BE2C (cell line): Measurements from ENCODE around the gene SYCP1.
"Not testable (repeated sequence)": the region's sequence is repeated elsewhere in the genome, so short reads cannot be mapped to it uniquely, and the experiment has no call there.

Experiments used
- DNase-seq: peaks from one replicate; pipeline ENCODE4 v3.0.0-alpha.2; 2020
- H3K27me3 ChIP-seq: fragments of 250-450 bp; sonication (Bioruptor Pico); 2 replicates; pipeline ENCODE4 v1.5.1; 2020; ENCODE audit warnings: mild to moderate bottlenecking
- H3K36me3 ChIP-seq: fragments of 250-450 bp; sonication (Bioruptor Pico); 2 replicates; pipeline ENCODE4 v1.5.1; 2020; ENCODE audit warnings: mild to moderate bottlenecking
- H3K4me1 ChIP-seq: fragments of 250-450 bp; sonication (Bioruptor Pico); 2 replicates; pipeline ENCODE4 v1.5.1; 2020
- H3K4me3 ChIP-seq: 2 replicates; pipeline ENCODE4 v1.5.1; 2011; ENCODE audit warnings: low read depth, low read length
- H3K9me3 ChIP-seq: fragments of 250-450 bp; sonication (Bioruptor Pico); 2 replicates; pipeline ENCODE4 v1.5.1; 2020
- TF ChIP-seq, protein P1 (sequence below): IDR thresholded peaks from 2 replicates; pipeline ENCODE4 v1.5.1; 2012; ENCODE audit warnings: mild to moderate bottlenecking, low read depth, low read length

Gene SYCP1

DNA sequence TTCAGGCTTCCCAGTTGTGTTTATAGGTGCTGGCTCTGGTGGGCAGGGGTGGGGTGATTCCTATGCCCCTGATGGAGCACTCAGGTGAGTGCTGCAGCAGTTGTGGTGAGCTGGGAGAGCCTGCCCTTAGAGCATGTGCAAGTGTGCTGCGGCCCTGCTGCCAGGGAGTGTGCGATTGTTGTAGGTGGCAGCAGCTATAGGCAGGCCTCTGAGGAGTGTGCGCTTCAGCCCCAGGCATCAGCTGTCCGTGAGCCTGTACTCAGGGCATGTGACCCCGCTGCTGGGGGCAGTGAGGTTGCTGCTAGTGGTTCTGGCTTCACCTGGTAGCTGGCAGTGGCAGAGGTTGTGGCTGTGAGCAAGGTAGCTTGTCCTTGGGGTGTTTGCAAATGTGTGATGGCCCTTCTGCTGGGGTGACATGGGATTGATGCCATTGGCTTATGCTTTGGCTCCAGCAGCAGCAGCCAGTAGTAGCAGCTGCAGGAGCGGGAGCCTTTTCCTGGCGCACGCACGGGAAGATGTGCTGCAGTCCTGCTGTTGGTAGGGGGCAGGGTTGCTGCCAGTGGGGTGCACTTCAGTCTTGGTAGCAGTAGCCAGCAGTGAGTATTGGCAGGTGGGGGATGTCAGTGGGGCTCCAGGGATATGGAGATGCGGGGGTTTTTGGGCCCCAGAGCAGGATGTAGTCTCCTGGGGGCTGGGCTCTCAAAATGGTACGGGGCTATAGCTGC is 37.7 kb downstream of the SYCP1 start:
- no peaks in the 10 kb centered on the region for H3K36me3 ChIP-seq
- H3K27me3 ChIP-seq = no peaks in the 10 kb centered on the region; the same call in 1 of the 2 replicates
- no peak overlapping the region for H3K4me3 ChIP-seq
- no peaks in the 10 kb centered on the region for H3K4me1 ChIP-seq
- no peaks in the 10 kb centered on the region for H3K9me3 ChIP-seq
- DNase-seq = no peak
- TF ChIP-seq, protein P1, sequence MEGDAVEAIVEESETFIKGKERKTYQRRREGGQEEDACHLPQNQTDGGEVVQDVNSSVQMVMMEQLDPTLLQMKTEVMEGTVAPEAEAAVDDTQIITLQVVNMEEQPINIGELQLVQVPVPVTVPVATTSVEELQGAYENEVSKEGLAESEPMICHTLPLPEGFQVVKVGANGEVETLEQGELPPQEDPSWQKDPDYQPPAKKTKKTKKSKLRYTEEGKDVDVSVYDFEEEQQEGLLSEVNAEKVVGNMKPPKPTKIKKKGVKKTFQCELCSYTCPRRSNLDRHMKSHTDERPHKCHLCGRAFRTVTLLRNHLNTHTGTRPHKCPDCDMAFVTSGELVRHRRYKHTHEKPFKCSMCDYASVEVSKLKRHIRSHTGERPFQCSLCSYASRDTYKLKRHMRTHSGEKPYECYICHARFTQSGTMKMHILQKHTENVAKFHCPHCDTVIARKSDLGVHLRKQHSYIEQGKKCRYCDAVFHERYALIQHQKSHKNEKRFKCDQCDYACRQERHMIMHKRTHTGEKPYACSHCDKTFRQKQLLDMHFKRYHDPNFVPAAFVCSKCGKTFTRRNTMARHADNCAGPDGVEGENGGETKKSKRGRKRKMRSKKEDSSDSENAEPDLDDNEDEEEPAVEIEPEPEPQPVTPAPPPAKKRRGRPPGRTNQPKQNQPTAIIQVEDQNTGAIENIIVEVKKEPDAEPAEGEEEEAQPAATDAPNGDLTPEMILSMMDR = no peak

DNA sequence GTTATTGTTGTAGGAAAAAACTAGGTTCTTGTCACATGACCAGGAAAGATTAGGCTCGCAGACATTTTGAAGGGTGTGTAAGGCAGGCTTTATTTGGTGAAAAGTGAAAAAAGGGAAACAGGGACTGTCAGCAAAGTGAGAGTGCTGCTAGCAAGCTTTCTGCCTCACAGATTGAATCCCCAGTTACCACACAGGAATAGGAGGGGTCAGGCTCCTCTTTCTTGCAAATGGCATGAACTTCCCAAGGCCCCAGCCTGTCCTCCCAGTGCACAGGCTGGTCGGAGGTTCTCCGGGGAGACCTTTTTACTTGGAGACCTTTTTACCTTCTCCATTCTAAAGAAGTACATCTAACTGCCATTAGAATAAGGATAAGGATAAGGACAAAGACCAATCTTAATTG is 42.1 kb downstream of the SYCP1 start:
- no peaks in the 10 kb centered on the region for H3K36me3 ChIP-seq
- TF ChIP-seq, protein P1 = no peak

DNA sequence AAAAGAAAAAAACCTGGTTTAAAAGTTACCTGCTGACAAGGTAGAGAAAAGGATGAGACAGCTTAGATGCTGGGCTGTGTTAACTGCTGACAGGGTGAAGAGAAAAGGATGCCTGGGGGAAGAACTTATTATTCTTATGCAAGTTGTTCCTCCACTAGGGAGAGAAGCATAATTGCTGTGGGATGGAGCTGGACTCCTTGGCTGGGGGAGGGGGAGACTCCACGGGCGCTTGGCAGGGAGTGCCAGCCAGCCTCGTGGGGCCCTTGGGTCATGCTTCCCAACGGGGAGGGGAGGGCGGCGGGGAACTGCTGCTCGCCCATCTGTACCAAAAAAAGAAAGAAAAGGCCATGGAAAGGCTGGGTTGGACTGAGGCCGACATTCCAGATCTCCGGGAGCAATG is 47.2 kb downstream of the SYCP1 start:
- H3K4me1 ChIP-seq = no peaks in the 10 kb centered on the region
- peaks cover 3% of the 10 kb centered on the region; the same call in 1 of the 2 replicates for H3K27me3 ChIP-seq
- H3K36me3 ChIP-seq = no peaks in the 10 kb centered on the region
- H3K9me3 ChIP-seq = no peaks in the 10 kb centered on the region
- TF ChIP-seq, protein P1 = no peak
- DNase-seq = no peak
- no peak overlapping the region for H3K4me3 ChIP-seq

More for the DNA sequence above, 42.1 kb downstream of the SYCP1 start:
- peaks cover 3% of the 10 kb centered on the region; the same call in 1 of the 2 replicates for H3K27me3 ChIP-seq
- H3K9me3 ChIP-seq = no peaks in the 10 kb centered on the region
- no peaks in the 10 kb centered on the region for H3K4me1 ChIP-seq
- DNase-seq = no peak
- no peak overlapping the region for H3K4me3 ChIP-seq

DNA sequence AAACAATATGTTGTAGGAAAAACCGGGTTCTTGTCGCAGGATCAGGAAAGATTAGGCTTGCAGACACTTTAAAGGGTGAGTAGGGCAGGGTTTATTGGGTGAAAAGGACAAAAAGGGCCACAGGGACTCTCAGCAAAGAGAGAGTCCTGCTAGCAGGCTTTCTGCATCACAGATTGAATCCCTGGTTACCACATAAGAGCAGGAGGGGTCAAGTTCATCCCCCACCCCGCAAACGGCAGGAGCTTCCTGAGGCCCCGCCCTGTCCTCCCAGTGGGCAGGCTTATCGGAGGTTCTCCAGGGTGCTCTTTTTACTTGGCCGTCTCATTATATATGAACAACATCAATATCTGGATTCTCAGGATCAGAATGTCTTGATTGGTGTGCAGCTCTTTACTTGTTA is 47.7 kb downstream of the SYCP1 start:
- Histone ChIP-seq H3K4me3 (no peak overlapping the region), H3K27me3 (peaks cover 3% of the 10 kb centered on the region; the same call in 1 of the 2 replicates), H3K9me3 (no peaks in the 10 kb centered on the region), H3K36me3 (no peaks in the 10 kb centered on the region), H3K4me1 (no peaks in the 10 kb centered on the region)
- TF ChIP-seq, protein P1 = no peak
- DNase-seq = no peak

DNA sequence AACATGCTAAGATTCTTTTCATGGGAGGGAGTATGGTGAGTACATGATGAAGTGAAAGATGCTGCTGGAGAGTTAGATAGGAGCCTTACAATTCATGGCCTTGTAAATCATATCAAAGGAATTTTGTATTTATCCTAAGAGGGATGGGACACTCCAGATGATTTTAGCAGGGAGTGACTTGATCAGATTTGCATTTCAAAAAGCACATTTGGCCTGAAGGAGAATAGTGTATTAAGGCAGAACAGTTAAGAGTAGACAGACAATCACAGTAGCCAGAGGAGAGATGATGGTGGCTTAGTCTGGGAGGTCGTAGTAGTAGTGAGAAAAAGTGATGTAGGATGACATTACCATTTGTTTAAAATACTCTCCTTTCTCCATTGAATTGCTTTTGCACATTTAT is 48.8 kb downstream of the SYCP1 start:
- no peak for DNase-seq
- H3K36me3 ChIP-seq = no peaks in the 10 kb centered on the region
- no peaks in the 10 kb centered on the region for H3K4me1 ChIP-seq
- no peak overlapping the region for H3K4me3 ChIP-seq
- TF ChIP-seq, protein P1 = no peak
- H3K9me3 ChIP-seq = no peaks in the 10 kb centered on the region
- peaks cover 3% of the 10 kb centered on the region; the same call in 1 of the 2 replicates for H3K27me3 ChIP-seq

DNA sequence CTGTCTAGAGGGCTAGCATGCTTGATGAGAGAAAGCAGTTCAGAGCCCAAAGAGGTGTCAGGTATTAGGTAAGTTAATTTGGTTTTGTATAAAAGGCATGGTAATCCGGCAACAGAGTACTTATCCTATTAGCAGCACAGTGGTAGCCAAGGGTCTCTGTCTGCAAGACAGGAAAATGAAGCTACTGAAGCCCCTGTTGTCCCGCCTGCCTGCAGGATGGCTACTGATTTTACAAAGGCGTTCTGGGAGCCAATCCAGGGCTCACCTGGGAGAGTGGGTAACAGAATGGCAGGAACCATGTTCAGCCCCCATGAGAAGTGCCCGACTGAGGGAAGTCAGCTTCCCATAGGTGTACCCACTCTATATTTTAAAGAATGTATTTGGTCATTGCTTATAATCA is 61.1 kb downstream of the SYCP1 start:
- not testable (repeated sequence) for DNase-seq, H3K27me3 ChIP-seq, H3K36me3 ChIP-seq, H3K4me3 ChIP-seq, H3K4me1 ChIP-seq, H3K9me3 ChIP-seq
